Measurements from ENCODE around the gene DYNAP.

DYNAP gene

GRCh38 chr18:54590945-54591344 is at the start of gene DYNAP:
Gene DYNAP (plus strand): TSS chr18:54591245. CDS start chr18:54591283, 38 bp downstream.
- no peak for DNase-seq (ENCODE audit: low read depth in 4 of 4, low spot score in 1 of 4)

- no peak for DNase-seq (ENCODE audit: low read depth in 4 of 4, low spot score in 1 of 4)
These were observed 39.5 kb upstream of the DYNAP start for GRCh38 chr18:54551590-54551989.

- DNase-seq (ENCODE audit: low read depth in 4 of 4, low spot score in 1 of 4) = no peak
These were observed 35.8 kb upstream of the DYNAP start for GRCh38 chr18:54555286-54555685.

GRCh38 chr18:54555996-54556395 is 35.0 kb upstream of the DYNAP start:
- no peak for DNase-seq (ENCODE audit: low read depth in 4 of 4, low spot score in 1 of 4)

- no peak for DNase-seq (ENCODE audit: low read depth in 4 of 4, low spot score in 1 of 4)
These were observed 33.1 kb upstream of the DYNAP start for GRCh38 chr18:54557958-54558357.

- no peak for DNase-seq (ENCODE audit: low read depth in 4 of 4, low spot score in 1 of 4)
These were observed 32.1 kb upstream of the DYNAP start for GRCh38 chr18:54558609-54559585.

GRCh38 chr18:54561706-54562267 is 29.3 kb upstream of the DYNAP start:
- DNase-seq (ENCODE audit: low read depth in 4 of 4, low spot score in 1 of 4) = no peak

GRCh38 chr18:54580202-54580729 is 10.8 kb upstream of the DYNAP start:
- no peak for DNase-seq (ENCODE audit: low read depth in 4 of 4, low spot score in 1 of 4)

GRCh38 chr18:54584065-54584464 is 7.0 kb upstream of the DYNAP start:
- DNase-seq (ENCODE audit: low read depth in 4 of 4, low spot score in 1 of 4) = no peak

- DNase-seq (ENCODE audit: low read depth in 4 of 4, low spot score in 1 of 4) = no peak
These were observed 5.3 kb upstream of the DYNAP start for GRCh38 chr18:54585743-54586142.

- no peak for DNase-seq (ENCODE audit: low read depth in 4 of 4, low spot score in 1 of 4)
These were observed 13.2 kb downstream of the DYNAP start for GRCh38 chr18:54604211-54604610.

- no peak for DNase-seq (ENCODE audit: low read depth in 4 of 4, low spot score in 1 of 4)
These were observed 15.8 kb downstream of the DYNAP start for GRCh38 chr18:54606835-54607212.

- DNase-seq (ENCODE audit: low read depth in 4 of 4, low spot score in 1 of 4) = no peak
These were observed 16.4 kb downstream of the DYNAP start for GRCh38 chr18:54607213-54608027.

- no peak for DNase-seq (ENCODE audit: low read depth in 4 of 4, low spot score in 1 of 4)
These were observed 17.1 kb downstream of the DYNAP start for GRCh38 chr18:54608028-54608642.

GRCh38 chr18:54611816-54612215 is 20.8 kb downstream of the DYNAP start:
- DNase-seq (ENCODE audit: low read depth in 4 of 4, low spot score in 1 of 4) = no peak

- no peak for DNase-seq (ENCODE audit: low read depth in 4 of 4, low spot score in 1 of 4)
These were observed 21.2 kb downstream of the DYNAP start for GRCh38 chr18:54612237-54612636.

- DNase-seq (ENCODE audit: low read depth in 4 of 4, low spot score in 1 of 4) = no peak
These were observed 22.1 kb downstream of the DYNAP start for GRCh38 chr18:54613174-54613573.

GRCh38 chr18:54616220-54616848 is 25.3 kb downstream of the DYNAP start:
- DNase-seq (ENCODE audit: low read depth in 4 of 4, low spot score in 1 of 4) = no peak

- no peak for DNase-seq (ENCODE audit: low read depth in 4 of 4, low spot score in 1 of 4)
These were observed 31.0 kb downstream of the DYNAP start for GRCh38 chr18:54622084-54622483.

GRCh38 chr18:54626779-54627178 is 35.7 kb downstream of the DYNAP start:
- DNase-seq (ENCODE audit: low read depth in 4 of 4, low spot score in 1 of 4) = no peak
